A204.1 (cell line): ENCODE measurements around the gene MNT.

Source experiments
- FAIRE-seq: peaks from 2 replicates; lab custom pipeline; 2012; peaks lifted over from hg19 to GRCh38; lab: Jason Lieb, UNC

The MNT gene

GRCh38 chr17:2380226-2380922 is 20.5 kb downstream of the MNT start:
- no peak for FAIRE-seq

- no peak for FAIRE-seq
These were observed 21.2 kb downstream of the MNT start for GRCh38 chr17:2379489-2380225.

GRCh38 chr17:2378905-2379304 is 22.0 kb downstream of the MNT start:
- no peak for FAIRE-seq

- no peak for FAIRE-seq
These were observed 23.2 kb downstream of the MNT start for GRCh38 chr17:2377659-2378058.

GRCh38 chr17:2376107-2376506 is 24.8 kb downstream of the MNT start:
- FAIRE-seq, result no peak

- FAIRE-seq, result no peak
These were observed 25.5 kb downstream of the MNT start for GRCh38 chr17:2375406-2375805.

GRCh38 chr17:2374549-2375285 is 26.1 kb downstream of the MNT start:
- no peak for FAIRE-seq

GRCh38 chr17:2373179-2373578 is 27.7 kb downstream of the MNT start:
- no peak for FAIRE-seq

GRCh38 chr17:2372681-2373080 is 28.2 kb downstream of the MNT start:
- FAIRE-seq, result no peak

GRCh38 chr17:2372180-2372579 is 28.7 kb downstream of the MNT start:
- no peak for FAIRE-seq

GRCh38 chr17:2371183-2372130 is 29.4 kb downstream of the MNT start:
- no peak for FAIRE-seq

- FAIRE-seq, result no peak
These were observed 30.7 kb downstream of the MNT start for GRCh38 chr17:2370211-2370589.

- FAIRE-seq, result no peak
These were observed 31.2 kb downstream of the MNT start for GRCh38 chr17:2369551-2370210.

GRCh38 chr17:2369039-2369438 is 31.8 kb downstream of the MNT start:
- FAIRE-seq, result no peak

GRCh38 chr17:2368359-2368758 is 32.5 kb downstream of the MNT start:
- FAIRE-seq, result no peak

GRCh38 chr17:2366747-2367494 is 33.9 kb downstream of the MNT start:
- no peak for FAIRE-seq

GRCh38 chr17:2365132-2365531 is 35.7 kb downstream of the MNT start:
- FAIRE-seq, result no peak

GRCh38 chr17:2364763-2365116 is 36.1 kb downstream of the MNT start:
- no peak for FAIRE-seq

GRCh38 chr17:2363851-2364762 is 36.8 kb downstream of the MNT start:
- no peak for FAIRE-seq

- no peak for FAIRE-seq
These were observed 37.5 kb downstream of the MNT start for GRCh38 chr17:2363318-2363717.
